Embryonic facial prominence (tissue), 1 donor: ENCODE results near the gene AMPD3.

Experiments used
- DNase-seq: peaks from one replicate; pipeline ENCODE4 v3.0.0-alpha.2; 2016; ENCODE audit errors: extremely low spot score

The AMPD3 gene

DNA sequence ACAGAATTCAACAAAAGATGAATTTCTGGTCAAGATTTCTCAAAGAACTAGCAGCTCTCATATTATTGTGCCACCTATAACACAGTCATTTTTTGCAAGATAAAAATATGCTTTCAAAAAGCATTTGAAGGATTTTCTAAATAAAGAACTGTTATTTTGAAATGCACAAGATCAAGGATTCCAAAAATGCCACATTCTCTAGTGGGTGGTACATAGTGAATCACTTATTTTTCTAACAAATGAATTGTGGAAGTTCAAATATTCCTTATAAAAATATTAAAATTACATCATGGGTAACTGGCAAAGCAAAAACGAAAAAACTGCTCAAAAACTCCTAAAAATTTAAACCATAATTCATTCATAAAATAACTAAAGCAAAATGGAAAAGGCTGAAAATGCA is 83.9 kb downstream of the AMPD3 start:
- no peak for DNase-seq

DNA sequence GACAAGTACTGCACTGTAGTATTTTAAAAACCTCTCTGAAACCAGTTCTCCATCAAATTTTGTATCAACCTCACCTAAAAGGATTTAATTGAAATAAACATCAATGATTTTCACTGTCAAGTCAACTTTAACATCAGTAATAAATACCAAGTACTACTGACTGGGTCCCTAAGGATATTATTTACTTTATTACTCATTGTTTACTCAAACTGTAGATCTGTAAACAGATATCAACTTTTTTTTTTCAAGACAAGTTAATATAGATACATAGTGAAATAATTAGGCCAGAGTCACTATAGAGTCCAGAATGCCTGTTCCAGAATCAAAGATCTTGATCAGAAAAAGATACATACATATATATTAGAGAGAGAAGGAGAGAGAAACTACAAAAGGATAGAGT is 84.3 kb downstream of the AMPD3 start:
- no peak for DNase-seq

DNA sequence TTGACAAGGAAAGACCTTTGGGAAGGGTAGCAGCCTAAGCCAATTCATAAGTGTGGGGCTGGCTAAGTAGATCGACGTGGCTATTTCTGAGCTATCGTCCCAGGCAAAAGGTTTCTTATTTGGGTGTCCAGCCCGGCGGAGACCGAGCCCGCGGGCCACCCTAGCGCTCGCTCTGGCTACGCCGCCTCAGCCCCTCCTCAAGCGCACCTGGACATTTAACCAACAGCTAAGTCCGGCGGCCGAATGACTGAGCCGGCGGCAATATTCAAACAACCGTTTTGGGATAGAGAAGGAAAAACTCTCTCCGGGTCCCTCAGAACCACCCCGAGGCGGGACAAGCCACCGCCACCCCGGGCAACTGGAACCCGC is 85.5 kb downstream of the AMPD3 start:
- DNase-seq = no peak

DNA sequence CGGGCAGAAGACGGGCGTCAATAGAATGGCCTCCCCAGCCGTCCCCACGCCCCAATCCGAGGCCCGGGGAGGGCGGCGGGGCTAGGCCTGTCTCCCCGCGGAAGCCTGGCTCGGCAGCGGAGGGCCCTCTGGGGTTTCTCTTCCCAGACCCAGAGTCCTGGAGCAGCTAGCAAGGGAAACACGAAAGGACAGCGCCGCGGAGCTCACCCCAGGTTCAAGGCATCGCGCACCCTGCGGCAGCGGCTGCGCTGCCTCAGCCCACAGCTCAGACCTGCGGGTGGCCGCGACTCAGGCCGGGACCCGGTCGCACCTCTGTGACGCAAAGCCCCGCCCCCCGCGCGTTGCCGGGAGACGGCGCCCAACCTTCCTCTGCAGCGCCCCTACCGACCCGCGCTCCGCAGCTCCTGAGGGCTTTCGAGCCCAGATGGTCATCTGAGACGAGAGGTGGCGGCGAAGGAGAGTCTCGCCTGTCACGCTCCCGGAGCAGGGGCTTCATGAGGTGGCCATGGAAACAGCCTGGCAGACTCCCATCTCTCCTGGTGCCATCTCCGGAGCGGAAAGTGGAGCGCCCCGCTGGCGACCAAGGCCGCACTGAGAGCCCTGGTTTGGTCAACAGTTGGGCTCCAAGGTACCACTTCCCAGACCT is 86.0 kb downstream of the AMPD3 start, which contains the start of gene RNF141:
TSS of gene RNF141 (minus strand) at position 273 of the 646 bp plus-strand sequence. CDS start 7,029 bp downstream, outside the sequence.
- peak; percentile 82 for DNase-seq

DNA sequence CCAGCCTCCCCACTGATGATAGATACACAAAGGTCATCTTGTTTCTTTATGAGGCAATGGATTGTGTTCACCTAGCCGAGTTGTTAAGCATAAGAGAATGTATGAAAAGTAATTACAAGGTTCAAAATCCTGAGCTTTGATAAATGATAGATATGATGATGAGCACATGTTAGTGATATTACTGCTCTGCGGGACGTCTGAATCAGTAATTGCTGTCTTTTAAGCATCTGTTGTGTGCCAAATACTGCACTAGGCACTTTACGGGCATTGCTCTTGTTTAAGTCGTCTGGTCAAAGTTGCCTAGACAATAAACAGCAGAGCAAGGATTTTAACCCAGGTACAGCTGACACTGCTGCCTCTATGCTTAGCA is 86.5 kb downstream of the AMPD3 start:
- DNase-seq = no peak

DNA sequence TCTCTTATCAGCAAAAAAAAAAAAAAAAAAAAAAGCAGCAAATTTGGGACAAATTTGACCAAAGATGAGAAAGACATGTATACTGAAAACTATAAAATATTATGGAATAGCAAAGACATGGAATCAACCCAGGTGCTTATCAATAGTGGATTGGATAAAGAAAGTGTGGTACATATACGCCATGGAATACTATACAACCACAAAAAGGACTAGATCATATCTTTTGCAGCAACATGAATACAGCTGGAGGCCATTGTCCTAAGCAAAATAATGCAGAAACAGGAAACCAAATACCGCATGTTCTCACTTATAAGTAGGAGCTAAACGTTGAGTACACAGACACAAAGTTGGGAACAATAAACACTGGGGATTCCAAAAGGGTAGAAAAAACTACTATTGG is 87.7 kb downstream of the AMPD3 start:
- no peak for DNase-seq

DNA sequence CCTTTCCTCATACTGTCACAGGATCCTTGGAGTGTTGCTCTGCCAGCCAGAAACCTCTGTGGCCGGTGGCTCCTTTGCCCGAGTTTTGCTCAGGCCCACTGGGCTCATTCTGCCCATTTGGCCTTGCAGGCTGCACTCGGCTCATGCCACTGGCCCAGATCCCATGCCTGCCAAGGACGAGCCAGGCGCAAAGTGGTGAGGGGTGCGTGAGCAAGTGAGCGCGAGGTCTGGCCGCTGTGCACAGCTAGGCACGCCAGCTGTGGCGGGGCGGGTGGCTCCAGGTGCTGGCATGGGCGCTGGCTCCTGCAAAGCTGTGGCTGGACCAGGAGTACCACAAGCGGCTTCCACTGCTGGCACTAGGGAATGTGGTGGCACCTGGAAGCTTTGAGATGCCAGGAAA is 88.7 kb downstream of the AMPD3 start:
- no peak for DNase-seq

DNA sequence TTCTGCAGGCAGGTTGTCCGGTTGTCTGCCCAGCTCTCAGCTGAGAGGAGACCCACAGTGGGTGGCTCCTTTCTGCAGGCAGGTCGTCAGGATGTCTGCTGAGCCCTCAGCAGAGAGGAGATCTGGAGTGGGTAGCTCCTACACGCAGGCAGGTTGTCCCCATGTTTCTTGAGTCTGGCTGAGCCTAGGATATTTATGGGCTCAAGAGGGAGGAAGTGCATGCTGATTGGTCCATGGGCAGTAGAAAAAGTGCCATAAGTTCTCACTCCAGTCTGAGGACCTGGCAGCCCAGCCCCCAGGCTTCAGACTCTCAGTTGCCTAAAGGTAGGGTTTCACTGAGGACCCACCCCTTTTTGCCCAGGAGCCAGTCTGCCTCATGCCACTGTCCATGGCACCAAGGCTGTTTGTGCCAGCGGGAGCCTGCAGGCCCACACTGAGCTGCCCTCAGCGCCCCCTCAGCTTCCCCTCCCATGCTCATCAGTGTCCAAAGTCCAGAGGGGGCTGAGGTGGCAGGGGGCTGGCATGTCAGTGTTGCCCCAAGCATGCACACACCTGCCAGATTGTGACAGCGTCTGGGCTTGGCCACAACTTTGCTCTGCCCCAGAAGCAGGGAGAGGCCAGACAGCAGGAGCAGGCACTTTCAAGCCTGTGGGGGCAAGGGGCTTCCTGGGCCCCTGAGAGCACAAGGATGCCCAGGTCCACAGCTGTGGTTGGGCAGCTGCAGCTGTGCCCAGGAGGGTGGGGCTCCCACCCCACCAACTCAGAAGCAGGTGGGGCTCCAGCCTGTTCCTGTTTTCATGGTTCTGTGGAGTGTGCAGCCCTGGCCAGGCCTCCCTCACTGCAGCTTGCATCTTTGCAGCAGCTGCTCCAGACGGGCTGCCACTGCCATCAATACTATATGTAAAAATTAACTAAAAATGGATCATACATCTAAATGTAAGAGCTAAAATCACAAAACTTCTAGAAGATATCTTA is 89.7 kb downstream of the AMPD3 start:
- DNase-seq = no peak

DNA sequence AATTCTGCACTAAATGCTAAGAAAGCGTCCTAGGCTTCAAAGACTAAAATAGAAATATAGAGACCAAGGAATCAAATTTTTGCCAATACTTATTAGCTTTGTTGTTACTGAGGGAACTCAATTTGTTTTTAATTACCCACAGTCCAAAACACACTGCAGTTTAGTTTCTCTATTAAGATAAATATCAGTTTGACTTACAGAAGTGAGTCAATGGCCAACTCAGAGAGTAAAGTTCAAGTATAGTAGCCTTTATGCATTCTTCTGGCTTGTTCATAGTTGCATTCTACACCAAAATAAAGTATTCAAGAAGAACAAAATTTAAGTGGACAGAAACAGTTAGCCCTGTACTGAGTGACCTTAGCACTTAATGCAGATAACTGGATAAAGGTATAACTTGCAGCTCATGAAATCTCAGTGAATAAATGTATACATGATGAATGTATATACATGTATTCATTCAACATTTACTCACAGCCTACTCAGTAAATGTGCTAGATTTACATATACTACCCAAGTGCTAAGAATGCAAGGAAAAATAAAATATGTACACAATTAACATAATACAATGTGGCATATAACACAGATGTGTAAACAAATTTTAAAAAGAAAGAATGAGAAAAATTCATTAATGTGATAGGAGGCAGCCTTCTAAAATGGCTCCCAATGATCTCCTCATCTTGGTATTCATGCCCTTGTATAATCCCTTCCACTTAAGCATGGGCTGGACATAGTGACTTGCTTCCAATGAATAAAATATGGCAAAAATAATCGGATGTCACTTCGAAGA is 95.6 kb downstream of the AMPD3 start:
- no peak for DNase-seq

DNA sequence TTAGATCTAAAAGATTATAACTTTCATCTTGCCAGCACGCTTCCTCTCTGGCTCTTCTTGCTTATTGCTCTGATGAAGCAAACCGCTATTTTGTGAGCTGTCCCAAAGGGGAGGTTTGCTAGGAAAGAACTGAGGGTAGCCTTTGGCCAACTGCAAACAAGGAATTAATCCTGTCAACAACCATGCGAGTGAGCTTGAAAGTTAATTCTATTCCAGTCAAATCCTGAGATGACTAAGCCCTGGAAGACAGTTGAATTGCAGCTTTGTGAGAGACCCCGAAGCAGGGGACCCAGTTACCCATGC is 96.2 kb downstream of the AMPD3 start:
- no peak for DNase-seq

DNA sequence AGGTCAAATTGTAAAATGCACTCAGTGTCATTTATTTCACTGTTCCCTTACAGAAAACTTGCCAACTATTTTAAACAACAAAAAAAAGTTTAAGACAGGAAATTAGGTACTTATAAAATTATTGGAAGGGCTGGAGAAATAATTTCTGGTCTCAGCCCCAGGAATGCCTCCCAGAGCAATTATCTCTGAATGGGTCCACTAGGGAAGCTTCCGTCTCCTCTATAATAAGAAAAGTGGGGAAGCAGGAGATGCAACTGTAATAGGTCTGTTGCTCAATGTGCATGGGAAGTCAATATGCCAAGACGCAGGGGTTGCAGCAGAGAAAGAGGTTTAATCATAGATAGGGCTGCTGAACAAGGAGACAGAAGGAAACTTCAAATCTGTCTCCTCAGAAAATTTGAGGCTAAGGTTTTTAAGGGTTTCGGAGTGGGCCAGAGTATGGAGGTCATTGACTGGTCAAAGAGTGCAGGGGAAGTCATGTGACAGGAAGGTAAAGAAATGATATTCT is 96.8 kb downstream of the AMPD3 start:
- DNase-seq = no peak

DNA sequence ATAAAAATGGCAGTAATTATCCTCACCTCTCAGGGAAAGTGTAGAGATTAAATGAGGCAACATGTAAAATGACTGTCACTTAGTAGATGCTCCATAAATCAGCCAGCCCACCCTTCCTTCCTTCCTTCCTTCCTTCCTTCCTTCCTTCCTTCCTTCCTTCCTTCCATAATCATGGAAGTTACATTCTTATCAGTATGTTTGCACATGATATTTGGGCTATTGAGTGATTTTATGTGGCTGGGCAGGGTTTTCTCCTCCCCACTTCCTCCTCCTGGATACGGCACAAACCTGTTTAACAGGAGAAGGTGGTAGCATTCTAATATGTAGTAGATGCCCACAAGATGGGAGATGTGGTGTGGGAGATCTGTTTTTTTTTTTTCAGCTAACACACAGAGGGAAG is 101.5 kb downstream of the AMPD3 start:
- DNase-seq = no peak
